Omental fat pad (tissue), 4 donors: ENCODE measurements around the gene CDYL2. TPM values are rescaled to one million over a fixed set of nuclear protein-coding genes. Genes with fewer than 3 reads are reported as not detected.

Experiments
- ATAC-seq: fragments of 150-250 bp; one replicate; pipeline ENCODE4 v1.9.1; 2016; ENCODE audit warnings: mild to moderate bottlenecking, moderate library complexity; ENCODE audit not compliant: low FRiP score
- DNase-seq: peaks from one replicate; pipeline ENCODE4 v3.0.0-alpha.2; 2019; ENCODE audit warnings: low spot score
- total RNA-seq, 4 donors: library from RNA; depleted of rRNA; stranded (reverse); fragments of >200 nt; gene quantifications; one replicate each; pipeline ENCODE4 v1.1.0, GENCODE V29; 2016
- TF ChIP-seq, protein P1 (sequence below), 3 donors: fragments of 450-650 bp; IDR thresholded peaks; one replicate each; pipeline ENCODE4 v1.5.1; 2016 to 2017; ENCODE audit warnings: antibody characterized with exemption in 3 of 3, mild to moderate bottlenecking in 3 of 3, moderate library complexity in 2 of 3

Gene CDYL2
- total RNA-seq, 4 donors from 2014 or later = 5.9 to 8.8 (median 6.6) TPM

DNA sequence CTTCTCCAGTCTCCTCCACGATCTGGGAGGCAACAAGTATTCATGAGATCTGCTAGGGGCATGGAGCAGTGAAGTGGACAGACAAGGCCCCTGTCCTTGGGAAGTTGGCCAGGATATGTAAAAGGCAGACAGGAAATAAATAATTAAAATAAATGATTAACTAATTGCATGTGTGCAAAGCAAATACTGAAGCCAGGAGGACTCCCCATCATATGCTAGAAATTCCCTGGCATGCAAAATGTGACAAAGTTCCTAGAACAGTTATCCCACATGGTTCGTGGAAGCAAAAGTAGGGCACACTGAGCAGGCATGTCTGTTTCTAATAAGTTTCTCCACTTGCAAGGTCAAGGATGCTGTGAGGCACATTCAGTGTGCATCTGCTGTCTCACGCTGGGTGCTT is 86.8 kb downstream of the CDYL2 start:
- TF ChIP-seq, protein P1, sequence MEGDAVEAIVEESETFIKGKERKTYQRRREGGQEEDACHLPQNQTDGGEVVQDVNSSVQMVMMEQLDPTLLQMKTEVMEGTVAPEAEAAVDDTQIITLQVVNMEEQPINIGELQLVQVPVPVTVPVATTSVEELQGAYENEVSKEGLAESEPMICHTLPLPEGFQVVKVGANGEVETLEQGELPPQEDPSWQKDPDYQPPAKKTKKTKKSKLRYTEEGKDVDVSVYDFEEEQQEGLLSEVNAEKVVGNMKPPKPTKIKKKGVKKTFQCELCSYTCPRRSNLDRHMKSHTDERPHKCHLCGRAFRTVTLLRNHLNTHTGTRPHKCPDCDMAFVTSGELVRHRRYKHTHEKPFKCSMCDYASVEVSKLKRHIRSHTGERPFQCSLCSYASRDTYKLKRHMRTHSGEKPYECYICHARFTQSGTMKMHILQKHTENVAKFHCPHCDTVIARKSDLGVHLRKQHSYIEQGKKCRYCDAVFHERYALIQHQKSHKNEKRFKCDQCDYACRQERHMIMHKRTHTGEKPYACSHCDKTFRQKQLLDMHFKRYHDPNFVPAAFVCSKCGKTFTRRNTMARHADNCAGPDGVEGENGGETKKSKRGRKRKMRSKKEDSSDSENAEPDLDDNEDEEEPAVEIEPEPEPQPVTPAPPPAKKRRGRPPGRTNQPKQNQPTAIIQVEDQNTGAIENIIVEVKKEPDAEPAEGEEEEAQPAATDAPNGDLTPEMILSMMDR (IDR thresholded peaks at IDR 0.05) = no peak
- no peak for ATAC-seq
- no peak for DNase-seq

DNA sequence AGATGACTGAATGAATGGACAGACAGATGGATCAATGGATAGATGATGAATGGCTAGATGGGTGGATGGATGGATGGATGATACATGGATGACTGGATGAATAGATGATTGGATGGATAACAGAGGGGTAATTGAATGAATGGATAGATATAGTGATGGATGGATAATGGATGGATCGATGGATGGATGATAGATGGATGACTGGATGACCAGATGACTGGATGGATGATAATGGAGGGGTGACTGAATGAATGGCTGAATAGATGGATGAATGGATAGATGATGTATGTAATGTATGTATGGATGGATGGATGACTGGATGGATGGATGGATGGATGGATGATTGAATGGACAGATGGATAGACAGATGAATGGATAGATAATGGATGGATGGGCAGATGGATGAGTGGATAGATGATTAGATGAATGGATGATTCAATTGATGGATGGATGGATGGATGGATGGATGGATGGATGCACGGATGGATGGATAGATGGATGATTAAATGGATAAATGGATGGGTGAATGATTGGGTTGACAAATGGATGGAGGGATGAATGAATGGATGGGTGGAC is 87.7 kb downstream of the CDYL2 start:
- DNase-seq (no peak), ATAC-seq (no peak)
- TF ChIP-seq, protein P1 (IDR thresholded peaks at IDR 0.05) = no peak

DNA sequence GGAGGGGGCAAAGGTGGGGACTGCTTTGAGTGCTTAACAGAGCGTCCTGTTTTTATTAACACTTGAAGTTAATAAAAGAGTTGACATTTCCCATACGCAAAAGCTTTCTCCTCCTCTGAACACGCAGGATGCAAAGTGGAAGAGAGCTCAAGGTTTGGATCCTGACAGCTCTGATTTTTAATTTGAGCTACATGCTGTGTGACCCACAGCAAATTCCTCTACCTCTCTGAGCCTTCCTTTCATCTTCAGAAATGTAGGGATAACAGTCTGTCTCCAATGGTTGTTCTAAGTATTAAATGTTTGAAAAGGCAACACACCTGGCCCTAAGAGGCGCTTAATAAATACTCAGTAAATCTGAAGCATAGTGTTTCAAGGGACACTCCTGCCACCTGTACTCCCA is 93.0 kb downstream of the CDYL2 start:
- DNase-seq = no peak
- ATAC-seq = no peak
- TF ChIP-seq, protein P1 (IDR thresholded peaks at IDR 0.05) = no peak

DNA sequence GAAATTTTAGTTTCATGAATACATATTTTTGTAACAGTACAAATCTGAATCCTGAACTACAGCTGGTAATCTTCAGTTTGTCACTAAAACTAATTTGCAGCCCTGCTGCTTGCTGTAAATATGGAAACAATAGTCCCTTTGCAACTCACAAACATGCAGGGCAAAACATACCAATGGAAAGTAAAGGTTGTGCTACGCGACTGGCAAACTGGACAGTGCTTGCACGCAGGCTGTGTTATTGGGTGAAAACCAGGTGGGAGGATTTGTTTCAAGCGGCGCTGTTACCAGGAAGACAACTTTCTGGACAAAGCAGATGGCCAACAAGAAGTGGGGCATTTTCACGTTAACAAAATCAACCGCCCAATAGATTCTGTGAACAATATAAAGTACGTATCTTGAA is 93.5 kb downstream of the CDYL2 start:
- TF ChIP-seq, protein P1 (IDR thresholded peaks at IDR 0.05) = no peak
- no peak for ATAC-seq

DNA sequence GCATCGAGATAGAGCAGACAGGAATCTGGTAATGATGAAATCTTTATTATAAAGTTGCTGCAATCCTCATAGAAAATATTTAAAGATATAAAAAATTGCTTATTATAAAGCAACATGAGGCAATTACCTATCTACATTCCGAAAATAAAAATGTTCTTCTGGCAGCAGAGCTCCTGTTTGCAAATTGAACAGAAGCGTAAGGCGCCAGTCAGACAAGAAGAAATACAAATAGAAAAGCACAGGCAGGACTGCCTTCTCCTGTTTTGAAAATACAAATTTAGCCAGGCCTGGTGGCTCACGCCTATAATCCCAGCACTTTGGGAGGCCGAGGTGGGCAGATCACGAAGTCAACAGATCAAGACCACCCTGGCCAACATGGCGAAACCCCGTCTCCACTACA is 95.6 kb downstream of the CDYL2 start:
- TF ChIP-seq, protein P1 (IDR thresholded peaks at IDR 0.05) = no peak
- ATAC-seq (no peak), DNase-seq (no peak)

More for the DNA sequence above, 93.5 kb downstream of the CDYL2 start:
- no peak for DNase-seq

DNA sequence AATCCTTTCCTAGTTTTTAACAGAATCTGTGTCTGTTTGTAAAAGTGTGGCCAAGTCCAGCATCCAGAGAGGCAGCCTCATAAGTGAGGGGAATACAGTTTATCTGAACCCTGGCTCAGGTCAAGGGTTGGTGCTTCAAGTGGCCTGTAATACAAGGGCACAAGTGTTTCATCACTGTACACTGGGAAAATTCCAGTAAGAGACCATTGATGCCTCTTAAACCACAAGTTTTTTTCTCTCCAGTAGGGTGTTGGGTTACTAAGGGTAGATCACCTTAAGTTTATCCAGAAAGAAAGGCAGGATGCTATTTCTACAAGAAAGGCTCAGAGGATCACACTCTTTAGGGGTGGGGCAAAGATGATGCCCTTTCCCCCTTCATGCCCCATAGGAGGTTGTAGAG is 96.7 kb downstream of the CDYL2 start:
- DNase-seq (no peak), ATAC-seq (no peak)
- TF ChIP-seq, protein P1 (IDR thresholded peaks at IDR 0.05) = no peak

DNA sequence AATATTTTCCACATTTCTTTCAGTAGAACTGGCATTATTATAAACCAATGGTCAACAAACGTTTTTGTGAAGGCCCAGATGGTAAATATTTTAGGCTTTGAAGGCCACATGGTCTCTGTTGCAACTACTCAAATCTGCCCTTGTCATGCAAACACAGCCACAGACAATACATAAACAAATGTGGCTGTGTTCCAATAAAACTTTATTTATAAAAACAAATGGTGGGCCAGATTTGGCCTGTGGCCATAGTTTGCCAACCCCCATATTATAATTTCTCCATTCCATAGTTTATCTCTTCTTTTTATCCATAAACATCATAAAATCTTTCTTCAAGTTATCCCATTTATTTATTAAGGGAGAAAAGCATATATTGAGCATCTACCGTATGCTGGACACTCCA is 98.8 kb downstream of the CDYL2 start:
- DNase-seq (no peak), ATAC-seq (no peak)
- TF ChIP-seq, protein P1 (IDR thresholded peaks at IDR 0.05) = no peak
